Midbrain (tissue), 1 donor: ENCODE measurements around the gene HERPUD1.

Experiments used
- DNase-seq: peaks from one replicate; lab custom pipeline; 2025; lab: John Stamatoyannopoulos, UW

The HERPUD1 gene

GRCh38 chr16:56910654-56911539 is 21.0 kb upstream of the HERPUD1 start:
- DNase-seq = no peak

GRCh38 chr16:56911771-56912571 is 20.0 kb upstream of the HERPUD1 start:
- peak; percentile 38 for DNase-seq

GRCh38 chr16:56912746-56913708 is 18.9 kb upstream of the HERPUD1 start:
- no peak for DNase-seq

GRCh38 chr16:56914896-56915295 is 17.0 kb upstream of the HERPUD1 start:
- DNase-seq = no peak

- no peak for DNase-seq
Measured at GRCh38 chr16:56915336-56916119, 16.4 kb upstream of the HERPUD1 start.

- DNase-seq = peak; percentile 18
Measured at GRCh38 chr16:56916571-56917403, 15.2 kb upstream of the HERPUD1 start.

- no peak for DNase-seq
Measured at GRCh38 chr16:56918467-56919012, 13.4 kb upstream of the HERPUD1 start.

- DNase-seq = no peak
Measured at GRCh38 chr16:56919099-56919800, 12.7 kb upstream of the HERPUD1 start.

- DNase-seq = no peak
Measured at GRCh38 chr16:56921571-56921970, 10.4 kb upstream of the HERPUD1 start.

GRCh38 chr16:56923481-56924091 is 8.4 kb upstream of the HERPUD1 start:
- no peak for DNase-seq

GRCh38 chr16:56927471-56927870 is 4.5 kb upstream of the HERPUD1 start:
- no peak for DNase-seq

- no peak for DNase-seq
Measured at GRCh38 chr16:56929639-56930038, 2.3 kb upstream of the HERPUD1 start.

GRCh38 chr16:56930486-56931270 is 1.3 kb upstream of the HERPUD1 start:
- DNase-seq = no peak

- no peak for DNase-seq
Measured at GRCh38 chr16:56931271-56931891, 561 bp upstream of the HERPUD1 start.

- DNase-seq = peak; percentile 76
Measured at GRCh38 chr16:56932721-56933619, 1.0 kb downstream of the HERPUD1 start.

GRCh38 chr16:56933828-56934598 is 2.1 kb downstream of the HERPUD1 start:
- no peak for DNase-seq
